H1 (cell line): Measurements from ENCODE around the gene BPIFB4. TPM values are rescaled to one million over a fixed set of nuclear protein-coding genes. Genes with fewer than 3 reads are reported as not detected.

Experiments
- CTCF ChIA-PET: fragments of 300-600 bp; sonication (Branson Sonifier 250); formaldehyde crosslinking; loops from one replicate; lab custom pipeline; 2021; ENCODE audit not compliant: partially characterized antibody; lab: Charles Lee
- POLR2A ChIA-PET: fragments of 300-600 bp; sonication (Branson Sonifier 250); formaldehyde crosslinking; loops from one replicate; lab custom pipeline; 2021; ENCODE audit warnings: inconsistent platforms; ENCODE audit not compliant: partially characterized antibody; lab: Charles Lee
- DNase-seq, 2 experiments: peaks; one replicate each; pipeline versions ENCODE4 v3.0.0 to v3.0.0-alpha.2; 2010 to 2022; ENCODE audit warnings: low spot score in 2 of 2, low read depth in 1 of 2, mixed read lengths in 1 of 2
- FAIRE-seq: peaks from 2 replicates; lab custom pipeline; 2011; peaks lifted over from hg19 to GRCh38; lab: Jason Lieb, UNC
- H2AFZ ChIP-seq: 2 replicates; pipeline ENCODE4 v1.8.1; 2012; ENCODE audit warnings: low read length, inconsistent platforms
- H2AK5ac ChIP-seq: 2 replicates; pipeline ENCODE4 v1.6.1; 2013; ENCODE audit warnings: low read depth, low read length
- H2BK120ac ChIP-seq: replicated peaks from 2 replicates; pipeline ENCODE3; 2013; ENCODE audit warnings: low read depth, low read length, inconsistent platforms
- H2BK12ac ChIP-seq: 2 replicates; pipeline ENCODE4 v1.6.1; 2013; ENCODE audit warnings: low read depth, low read length
- H2BK15ac ChIP-seq: 2 replicates; pipeline ENCODE4 v1.6.1; 2013; ENCODE audit warnings: low read length
- H2BK20ac ChIP-seq: 2 replicates; pipeline ENCODE4 v1.6.1; 2013; ENCODE audit warnings: low read length
- H2BK5ac ChIP-seq: 2 replicates; pipeline ENCODE4 v1.6.1; 2013; ENCODE audit warnings: low read depth, low read length
- H3K14ac ChIP-seq: 2 replicates; pipeline ENCODE4 v1.6.1; 2013; ENCODE audit warnings: inconsistent platforms; ENCODE audit not compliant: insufficient read length
- H3K18ac ChIP-seq: 2 replicates; pipeline ENCODE4 v1.6.1; 2013; ENCODE audit warnings: low read length; ENCODE audit errors: extremely low read depth
- H3K23ac ChIP-seq: 2 replicates; pipeline ENCODE4 v1.6.1; 2013; ENCODE audit warnings: inconsistent platforms; ENCODE audit not compliant: insufficient read length
- H3K23me2 ChIP-seq: 2 replicates; pipeline ENCODE4 v1.6.1; 2013; ENCODE audit warnings: low read depth, low read length
- H3K27ac ChIP-seq: 2 replicates; pipeline ENCODE4 v1.6.1; 2011; ENCODE audit warnings: low read depth, low read length, inconsistent platforms
- H3K27me3 ChIP-seq, 4 experiments: replicated peaks in 1 of 4; 1 replicate in 1 of 4; 2 replicates in 3 of 4; pipeline versions ENCODE4 v1.6.1 to v1.8.1; 2011 to 2013; ENCODE audit warnings: low read length in 3 of 4, mild to moderate bottlenecking in 3 of 4, inconsistent platforms in 2 of 4, mixed read lengths in 2 of 4, moderate library complexity in 1 of 4; ENCODE audit not compliant: control insufficient read depth in 3 of 4, insufficient read depth in 3 of 4; ENCODE audit errors: extremely low read depth in 1 of 4
- H3K36me3 ChIP-seq, 4 experiments: 2 replicates each; pipeline versions ENCODE4 v1.6.1 to v1.8.1; 2011 to 2013; ENCODE audit warnings: mild to moderate bottlenecking in 4 of 4, low read length in 3 of 4, moderate library complexity in 2 of 4, control low read depth in 1 of 4, inconsistent platforms in 1 of 4; ENCODE audit not compliant: insufficient read depth in 4 of 4, control insufficient read depth in 2 of 4
- H3K4ac ChIP-seq: replicated peaks from 2 replicates; pipeline ENCODE3; 2013; ENCODE audit warnings: low read length, low read depth, mixed read lengths, inconsistent platforms; ENCODE audit not compliant: insufficient read length
- H3K4me1 ChIP-seq, 4 experiments: replicated peaks in 1 of 4; 1 replicate in 1 of 4; 2 replicates in 3 of 4; pipeline versions ENCODE4 v1.6.1 to v1.8.1; 2011 to 2013; ENCODE audit warnings: low read length in 3 of 4, inconsistent platforms in 2 of 4, mixed read lengths in 1 of 4; ENCODE audit not compliant: insufficient read depth in 4 of 4, control insufficient read depth in 3 of 4
- H3K4me2 ChIP-seq, 2 experiments: 2 replicates each; pipeline versions ENCODE4 v1.6.1 to v1.8.1; 2011 to 2013; ENCODE audit warnings: low read depth in 2 of 2, low read length in 2 of 2, control low read depth in 1 of 2, inconsistent platforms in 1 of 2, mild to moderate bottlenecking in 1 of 2; ENCODE audit not compliant: insufficient read depth in 1 of 2
- H3K4me3 ChIP-seq, 4 experiments: fragments of 200-600, 300-600 bp in 1 of 4; sonication (generic), shearing (Covaris generic), sonication (Bioruptor Twin) in 1 of 4; 2 replicates each; pipeline versions ENCODE4 v1.5.1 to v1.8.1; 2011 to 2016; ENCODE audit warnings: low read length in 4 of 4, low read depth in 3 of 4, control low read depth in 2 of 4, inconsistent platforms in 2 of 4, mild to moderate bottlenecking in 2 of 4, mixed read lengths in 1 of 4, moderate library complexity in 1 of 4; ENCODE audit not compliant: insufficient read depth in 2 of 4; ENCODE audit errors: extremely low read depth in 1 of 4
- H3K56ac ChIP-seq: replicated peaks from 2 replicates; pipeline ENCODE3; 2013; ENCODE audit warnings: low read depth, mild to moderate bottlenecking, mixed read lengths, low read length, inconsistent platforms; ENCODE audit not compliant: insufficient read length
- H3K79me1 ChIP-seq: 2 replicates; pipeline ENCODE4 v1.6.1; 2013; ENCODE audit warnings: low read depth, low read length, control low read depth
- H3K79me2 ChIP-seq, 2 experiments: 2 replicates each; pipeline versions ENCODE4 v1.6.1 to v1.8.1; 2012 to 2013; ENCODE audit warnings: low read length in 2 of 2, mild to moderate bottlenecking in 2 of 2, inconsistent platforms in 1 of 2; ENCODE audit not compliant: insufficient read depth in 2 of 2, control insufficient read depth in 1 of 2
- H3K9ac ChIP-seq, 4 experiments: replicated peaks in 1 of 4; 1 replicate in 1 of 4; 2 replicates in 3 of 4; pipeline versions ENCODE4 v1.6.1 to v1.8.1; 2011 to 2013; ENCODE audit warnings: low read depth in 3 of 4, low read length in 3 of 4, control low read depth in 2 of 4, mild to moderate bottlenecking in 2 of 4, moderate library complexity in 2 of 4, inconsistent platforms in 1 of 4; ENCODE audit errors: extremely low read depth in 1 of 4
- H3K9me3 ChIP-seq, 2 experiments: 2 replicates each; pipeline versions ENCODE4 v1.6.1 to v1.8.1; 2012 to 2013; ENCODE audit warnings: mild to moderate bottlenecking in 2 of 2, moderate library complexity in 2 of 2, control low read depth in 1 of 2, inconsistent platforms in 1 of 2, low read depth in 1 of 2, low read length in 1 of 2, mixed read lengths in 1 of 2; ENCODE audit not compliant: insufficient read depth in 2 of 2
- H4K20me1 ChIP-seq, 2 experiments: replicated peaks in 1 of 2; 2 replicates each; pipeline versions ENCODE3 to v1.8.1; 2011 to 2013; ENCODE audit warnings: inconsistent platforms in 2 of 2, low read length in 2 of 2, mild to moderate bottlenecking in 1 of 2; ENCODE audit not compliant: insufficient read depth in 2 of 2, control insufficient read depth in 1 of 2
- H4K5ac ChIP-seq: 2 replicates; pipeline ENCODE4 v1.6.1; 2013; ENCODE audit warnings: low read length, low read depth, mixed read lengths, inconsistent platforms; ENCODE audit not compliant: insufficient read length
- H4K8ac ChIP-seq: 2 replicates; pipeline ENCODE4 v1.8.0; 2013; ENCODE audit warnings: mild to moderate bottlenecking, moderate library complexity, low read length, inconsistent platforms; ENCODE audit not compliant: insufficient read depth; ENCODE audit errors: extremely low read depth
- H4K91ac ChIP-seq: replicated peaks from 2 replicates; pipeline ENCODE3; 2013; ENCODE audit warnings: low read length, mixed read lengths, inconsistent platforms; ENCODE audit not compliant: insufficient read length
- E2F6 ChIP-seq: IDR thresholded peaks from 2 replicates; pipeline ENCODE4 v1.6.1; 2012; ENCODE audit warnings: inconsistent platforms
- MAFK ChIP-seq: IDR thresholded peaks from 2 replicates; pipeline ENCODE4 v1.6.1; 2012; ENCODE audit warnings: low read depth, mild to moderate bottlenecking, improper control_type of control experiment, low read length
- RBBP5 ChIP-seq: IDR thresholded peaks from 2 replicates; pipeline ENCODE4 v1.7.1; 2012; ENCODE audit warnings: low read depth, mild to moderate bottlenecking, inconsistent platforms, low read length, moderate library complexity, borderline replicate concordance
- WGBS, 2 experiments: shearing (Covaris generic) in 1 of 2; methylation state at CpG; one replicate each; pipeline versions ENCODE4 v1.1.6 to v1.1.7; 2013 to 2015; ENCODE audit warnings: low lambda C conversion rate in 2 of 2, mixed read lengths in 2 of 2, inconsistent platforms in 1 of 2, low coverage in 1 of 2, missing lambda C conversion rate in 1 of 2; ENCODE audit not compliant: insufficient replicate concordance in 2 of 2, insufficient coverage in 1 of 2, insufficient read length in 1 of 2; ENCODE audit errors: extremely low coverage in 1 of 2, missing lambda C conversion rate in 1 of 2; 5-methylcytosine and 5-hydroxymethylcytosine counted together
- polyA plus RNA-seq, 7 experiments: library from polyadenylated mRNA; depleted of rRNA in 3 of 7; stranded (reverse) in 5 of 7; unstranded in 2 of 7; fragments of >200 nt in 5 of 7; fragments of 200-250 nt in 2 of 7; gene quantifications; 1 replicate in 5 of 7; 2 replicates in 1 of 7; 4 replicates in 1 of 7; pipeline versions ENCODE4 v1.2.1 to v1.2.3, GENCODE V29; 2011 to 2013; ENCODE audit warnings: missing spikeins in 2 of 7, mixed read lengths in 2 of 7
- total RNA-seq: library from RNA; stranded (reverse); fragmentation: NEBNext Ultra II Directional; extraction: Animal tissue kit (Norgen Biotek cat#: 25700); gene quantifications from 2 replicates; pipeline ENCODE4 v1.2.1, GENCODE V29; 2021

Gene BPIFB4
- total and polyA plus RNA-seq, 2 of the 8 experiments (the other 6 are each of a cell fraction or from before 2014, with no cell fraction given): not detected

GRCh38 chr20:33119725-33120720 lies 40.6 kb downstream of the BPIFB4 start:
- Histone ChIP-seq H2AK5ac (no peak overlapping the region), H3K9ac (no peak overlapping the region), H3K36me3 (no peaks in the 10 kb centered on the region), H4K5ac (no peak overlapping the region), H2BK5ac (no peak overlapping the region), H2BK15ac (no peak overlapping the region), H3K4me3 (no peak overlapping the region), H2AFZ (no peak overlapping the region), H4K91ac (no peak overlapping the region), H3K4me2 (no peak overlapping the region), H2BK20ac (no peak overlapping the region), H3K27ac (no peak overlapping the region), H2BK12ac (no peak overlapping the region), H3K18ac (no peak overlapping the region), H3K23ac (no peak overlapping the region), H3K79me2 (no peaks in the 10 kb centered on the region), H3K56ac (no peak overlapping the region), H2BK120ac (no peak overlapping the region), H3K9me3 (peaks cover 3 to 7% of the 10 kb centered on the region in 2 experiments; a peak in 3 of 4 replicates), H3K23me2 (no peaks in the 10 kb centered on the region), H3K4ac (no peak overlapping the region), H3K4me1 (no peaks in the 10 kb centered on the region), H4K20me1 (no peaks in the 10 kb centered on the region), H3K27me3 (no peaks in the 10 kb centered on the region), H4K8ac (no peak overlapping the region), H3K79me1 (no peaks in the 10 kb centered on the region), H3K14ac (no peak overlapping the region)
- TF ChIP-seq RBBP5: no peak
- no peak for TF ChIP-seq MAFK
- TF ChIP-seq E2F6: no peak
- DNase-seq (no peak), FAIRE-seq (no peak)
- ChIA-PET POLR2A (no interaction called here), CTCF (interaction anchor here (1.1 kb wide), 1 partner anchor 167 kb away, joined by 3 read pairs; no protein-coding TSS in a partner anchor)
- 89% methylated on average over 3 of the region's 3 CpGs; no CpG with 5 or more reads in 1 of the 2 experiments for WGBS, 2 experiments
